ENCODE results near the gene KRT2.

DNA sequence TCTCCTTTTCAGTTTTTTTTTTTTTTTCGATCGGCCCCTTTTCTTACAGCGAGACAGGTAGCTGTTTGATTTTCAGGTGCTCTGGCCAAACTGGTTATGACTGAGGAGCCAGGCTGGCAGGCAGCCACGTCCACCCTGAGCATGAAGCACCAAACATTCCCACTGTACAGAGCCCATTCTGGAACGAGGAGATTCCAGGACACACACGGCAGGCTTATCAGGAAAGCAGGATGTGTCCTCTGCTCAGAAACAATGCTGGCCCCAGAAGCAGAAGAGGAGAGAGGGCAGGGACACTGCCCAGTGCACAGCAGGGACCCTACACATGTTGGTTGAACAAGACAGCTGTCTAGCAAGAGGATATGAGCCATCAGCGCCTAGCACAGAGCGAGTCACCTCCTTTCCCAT, 3.7 kb upstream of the KRT2 start:
- TF ChIP-seq HNF4G (IDR thresholded peaks at IDR 0.05) (no peak), CTCF (IDR thresholded peaks at IDR 0.05; ENCODE audit: low read depth, low read length, missing input control) (no peak), NR2F2 (IDR thresholded peaks at IDR 0.05) (no peak), HNF4A (conservative IDR thresholded peaks at IDR 0.05) (no peak)

Data from liver (tissue), 3 donors.